ENCODE measurements around the gene TRAIP.

- TF ChIP-seq EZH2 (IDR thresholded peaks at IDR 0.05; ENCODE audit: low read depth) = no peak
- TF ChIP-seq CTCF (conservative IDR thresholded peaks at IDR 0.05) = no peak
Measured at GRCh38 chr3:49880581-49881315, 24.4 kb upstream of the TRAIP start.
